Effector memory CD8-positive, alpha-beta T cell (primary cell): Measurements from ENCODE around the gene TBC1D22A.

ENCODE experiments used
- ATAC-seq: fragments of 150-1000 bp; cut with Tn5 transposase; replicated peaks from 2 replicates; pipeline ENCODE4 v1.10.0; 2021; ENCODE audit warnings: mild to moderate bottlenecking, moderate library complexity
- DNase-seq, 3 experiments: peaks; one replicate each; pipeline ENCODE4 v3.0.0; 2021
- H3K27ac Mint-ChIP-seq, 2 donors: one replicate each; pipeline ENCODE4 v1.8.0; 2022; ENCODE audit warnings: mild to moderate bottlenecking in 2 of 2, mixed read lengths in 2 of 2, moderate library complexity in 2 of 2
- H3K27me3 Mint-ChIP-seq, 2 donors: one replicate each; pipeline ENCODE4 v1.8.0; 2022; ENCODE audit warnings: mixed read lengths in 2 of 2
- H3K36me3 Mint-ChIP-seq: one replicate; pipeline ENCODE4 v1.8.0; 2022; ENCODE audit warnings: mild to moderate bottlenecking, moderate library complexity, mixed read lengths; ENCODE audit not compliant: insufficient read depth
- H3K4me1 Mint-ChIP-seq, 2 donors: one replicate each; pipeline ENCODE4 v1.8.0; 2022; ENCODE audit warnings: low read depth in 2 of 2, mixed read lengths in 2 of 2
- H3K4me3 Mint-ChIP-seq, 2 donors: one replicate each; pipeline ENCODE4 v1.8.0; 2022; ENCODE audit warnings: mild to moderate bottlenecking in 2 of 2, mixed read lengths in 2 of 2, moderate library complexity in 2 of 2
- H3K9me3 Mint-ChIP-seq, 2 donors: one replicate each; pipeline ENCODE4 v1.8.0; 2022; ENCODE audit warnings: mixed read lengths in 2 of 2

TBC1D22A gene

GRCh38 chr22:46997311-46997970, 235.0 kb downstream of the TBC1D22A start:
- ATAC-seq = no peak
- Mint-ChIP-seq H3K27ac (no peak overlapping the region), H3K4me3 (no peak overlapping the region), H3K9me3 (no peaks in the 10 kb centered on the region), H3K4me1 (peaks cover 13 to 21% of the 10 kb centered on the region in 2 donors), H3K36me3 (peaks cover 28% of the 10 kb centered on the region), H3K27me3 (no peaks in the 10 kb centered on the region)
- no peak for DNase-seq

DNA sequence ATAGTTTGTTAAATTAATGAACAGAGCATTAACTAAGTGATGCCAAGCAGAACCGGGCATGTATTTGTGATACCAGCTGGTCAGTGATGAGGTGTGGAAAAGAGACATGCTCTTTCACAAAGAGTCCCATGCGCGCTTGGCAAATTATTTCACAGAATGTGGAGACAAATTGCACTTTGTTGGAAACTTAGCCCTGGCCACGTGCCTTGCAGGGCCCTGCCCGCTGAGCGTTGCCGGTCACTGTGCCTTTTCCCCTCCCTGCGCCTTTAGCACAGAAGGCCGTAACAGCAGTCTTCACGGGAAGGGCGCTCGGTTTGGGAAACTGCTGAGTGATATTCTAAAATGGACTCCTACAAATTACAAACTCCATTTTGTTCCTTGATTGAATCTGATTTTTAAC, 235.9 kb downstream of the TBC1D22A start:
- DNase-seq = no peak
- Mint-ChIP-seq H3K27ac (peak overlapping the region in 1 of 2 donors; percentile 28), H3K4me3 (no peak overlapping the region), H3K4me1 (peaks cover 13 to 19% of the 10 kb centered on the region in 2 donors), H3K36me3 (peaks cover 30% of the 10 kb centered on the region), H3K27me3 (no peaks in the 10 kb centered on the region), H3K9me3 (no peaks in the 10 kb centered on the region)
- no peak for ATAC-seq

GRCh38 chr22:47000256-47000655, 237.8 kb downstream of the TBC1D22A start:
- no peak for ATAC-seq
- Mint-ChIP-seq H3K4me1 (peaks cover 13 to 18% of the 10 kb centered on the region in 2 donors), H3K36me3 (peaks cover 24% of the 10 kb centered on the region), H3K27ac (peak overlapping the region in 1 of 2 donors; percentile 44), H3K9me3 (no peaks in the 10 kb centered on the region), H3K27me3 (no peaks in the 10 kb centered on the region), H3K4me3 (peak overlapping the region in 1 of 2 donors; percentile 14)
- DNase-seq = no peak

GRCh38 chr22:47000888-47001287, 238.4 kb downstream of the TBC1D22A start:
- Mint-ChIP-seq H3K9me3 (no peaks in the 10 kb centered on the region), H3K36me3 (peaks cover 23% of the 10 kb centered on the region), H3K27me3 (no peaks in the 10 kb centered on the region), H3K4me1 (peaks cover 13 to 15% of the 10 kb centered on the region in 2 donors), H3K27ac (no peak overlapping the region), H3K4me3 (no peak overlapping the region)
- ATAC-seq (no peak), DNase-seq (no peak)

GRCh38 chr22:47001288-47001687, 238.8 kb downstream of the TBC1D22A start:
- no peak overlapping the region for H3K4me3 Mint-ChIP-seq
- no peak overlapping the region for H3K27ac Mint-ChIP-seq
- peaks cover 13 to 14% of the 10 kb centered on the region in 2 donors for H3K4me1 Mint-ChIP-seq
- H3K27me3 Mint-ChIP-seq = no peaks in the 10 kb centered on the region
- no peak for DNase-seq
- H3K36me3 Mint-ChIP-seq = peaks cover 21% of the 10 kb centered on the region
- ATAC-seq = no peak
- H3K9me3 Mint-ChIP-seq = no peaks in the 10 kb centered on the region

- H3K27ac Mint-ChIP-seq = no peak overlapping the region
- no peak for DNase-seq
- peaks cover 21% of the 10 kb centered on the region for H3K36me3 Mint-ChIP-seq
- H3K4me1 Mint-ChIP-seq = peaks cover 11 to 13% of the 10 kb centered on the region in 2 donors
- no peak for ATAC-seq
- no peaks in the 10 kb centered on the region for H3K9me3 Mint-ChIP-seq
- H3K4me3 Mint-ChIP-seq = no peak overlapping the region
- no peaks in the 10 kb centered on the region for H3K27me3 Mint-ChIP-seq
Measured at GRCh38 chr22:47002692-47003091, 240.2 kb downstream of the TBC1D22A start.

- DNase-seq = no peak
- ATAC-seq = no peak
- Mint-ChIP-seq H3K36me3 (peaks cover 7% of the 10 kb centered on the region), H3K4me1 (no peaks in the 10 kb centered on the region), H3K4me3 (no peak overlapping the region), H3K27me3 (no peaks in the 10 kb centered on the region), H3K9me3 (no peaks in the 10 kb centered on the region), H3K27ac (no peak overlapping the region)
Measured at GRCh38 chr22:47005506-47006408, 243.3 kb downstream of the TBC1D22A start.

GRCh38 chr22:47006433-47006832, 244.0 kb downstream of the TBC1D22A start:
- peaks cover 7% of the 10 kb centered on the region for H3K36me3 Mint-ChIP-seq
- no peak overlapping the region for H3K4me3 Mint-ChIP-seq
- H3K27ac Mint-ChIP-seq = no peak overlapping the region
- H3K27me3 Mint-ChIP-seq = no peaks in the 10 kb centered on the region
- ATAC-seq = no peak
- no peak for DNase-seq
- H3K4me1 Mint-ChIP-seq = no peaks in the 10 kb centered on the region
- no peaks in the 10 kb centered on the region for H3K9me3 Mint-ChIP-seq

DNA sequence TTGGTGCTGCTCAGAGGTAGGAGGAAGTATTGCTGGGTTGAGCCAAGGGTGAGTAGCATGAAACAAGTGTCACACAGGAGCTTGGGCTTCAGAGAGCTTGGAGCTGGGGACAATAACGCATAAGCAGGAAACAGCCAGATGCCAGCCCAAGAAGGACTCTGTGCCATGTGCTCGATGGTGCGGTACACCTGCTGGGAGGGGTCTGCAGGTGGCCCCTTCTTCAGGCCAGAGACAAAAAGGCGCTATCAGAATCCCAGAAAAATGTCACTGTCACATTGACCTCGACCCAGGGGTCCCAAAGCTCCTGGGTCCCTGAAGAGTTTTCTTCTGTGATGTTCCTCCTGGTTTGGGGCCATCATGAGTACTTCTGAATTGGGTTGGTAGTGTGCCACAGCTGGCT, 244.4 kb downstream of the TBC1D22A start:
- DNase-seq (no peak), ATAC-seq (no peak)
- Mint-ChIP-seq H3K27me3 (no peaks in the 10 kb centered on the region), H3K4me1 (no peaks in the 10 kb centered on the region), H3K36me3 (peaks cover 8% of the 10 kb centered on the region), H3K27ac (no peak overlapping the region), H3K9me3 (no peaks in the 10 kb centered on the region), H3K4me3 (no peak overlapping the region)

GRCh38 chr22:47007496-47007895, 245.0 kb downstream of the TBC1D22A start:
- Mint-ChIP-seq H3K9me3 (no peaks in the 10 kb centered on the region), H3K27me3 (no peaks in the 10 kb centered on the region), H3K36me3 (peaks cover 5% of the 10 kb centered on the region), H3K4me3 (no peak overlapping the region), H3K4me1 (peaks cover 3 to 4% of the 10 kb centered on the region in 2 donors), H3K27ac (no peak overlapping the region)
- DNase-seq = no peak
- ATAC-seq = no peak

DNA sequence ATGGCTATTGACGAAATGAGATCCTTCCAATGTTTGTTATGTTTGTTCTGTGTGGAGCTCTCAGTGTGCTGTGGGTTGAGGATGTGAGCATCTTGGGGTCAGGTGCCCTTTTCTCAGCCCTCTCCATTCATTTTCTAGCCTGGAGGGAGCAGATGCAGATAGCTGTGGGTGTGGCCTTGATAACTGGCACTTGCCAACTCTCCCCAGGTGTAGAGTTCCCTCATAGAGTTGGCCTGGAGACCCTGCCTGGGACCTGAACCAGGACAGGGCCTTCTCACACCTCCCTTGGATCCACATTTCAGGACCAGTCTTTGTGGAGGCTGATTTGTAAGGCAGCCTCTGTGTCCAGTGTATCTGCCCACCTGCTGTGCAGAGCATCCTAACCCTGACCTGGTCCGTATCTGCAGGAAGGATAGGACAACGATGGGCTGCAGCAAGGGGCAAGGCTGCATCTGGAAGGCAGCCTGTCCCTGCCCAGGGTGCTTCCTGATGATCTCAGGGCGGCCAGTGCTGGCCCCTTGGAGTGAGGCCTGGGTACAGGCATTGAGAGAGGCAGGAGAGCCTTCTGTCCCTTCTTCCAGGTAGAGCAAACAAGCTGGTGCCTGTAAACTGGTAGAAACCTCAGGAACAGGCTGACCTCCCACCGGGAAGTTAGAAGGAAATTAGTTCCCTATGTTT, 245.9 kb downstream of the TBC1D22A start:
- Mint-ChIP-seq H3K36me3 (peaks cover 3% of the 10 kb centered on the region), H3K4me1 (peaks cover 6 to 7% of the 10 kb centered on the region in 2 donors), H3K9me3 (no peaks in the 10 kb centered on the region), H3K27me3 (no peaks in the 10 kb centered on the region), H3K27ac (no peak overlapping the region), H3K4me3 (no peak overlapping the region)
- ATAC-seq (no peak), DNase-seq (no peak)

DNA sequence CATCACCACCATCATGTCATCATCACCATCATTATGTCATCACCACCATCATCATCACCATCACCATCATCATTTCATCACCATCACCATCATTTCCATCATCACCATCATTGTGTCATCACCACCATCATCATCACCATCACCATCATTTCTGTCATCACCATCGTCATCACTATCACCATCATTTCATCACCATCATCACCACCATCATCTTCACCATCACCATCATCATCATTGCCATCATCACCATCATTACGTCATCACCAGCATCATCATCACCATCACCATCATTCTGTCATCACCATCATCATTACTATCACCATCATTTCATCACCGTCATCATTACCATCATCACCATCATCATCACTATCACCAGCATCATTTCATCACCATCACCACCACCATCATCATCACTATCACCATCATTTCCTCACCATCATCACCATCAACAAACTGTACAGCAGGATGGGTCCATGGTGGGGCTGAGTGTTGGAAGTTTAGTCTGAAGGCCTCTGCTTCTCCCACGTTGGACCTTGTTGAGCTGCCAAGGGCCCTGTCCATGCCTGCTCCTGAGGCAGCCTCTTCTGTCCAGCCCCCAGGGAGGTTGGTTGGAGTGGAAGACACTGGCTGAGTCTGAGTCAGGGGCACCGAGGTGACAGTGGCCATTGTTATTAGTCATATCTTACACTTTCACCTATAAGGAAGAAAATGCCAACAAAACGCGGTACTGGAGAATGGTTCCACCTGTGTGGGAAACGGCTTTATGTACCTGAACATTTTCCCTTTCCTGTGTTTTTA, 247.1 kb downstream of the TBC1D22A start:
- Mint-ChIP-seq H3K27ac (no peak overlapping the region), H3K27me3 (no peaks in the 10 kb centered on the region), H3K36me3 (peaks cover 3% of the 10 kb centered on the region), H3K4me3 (no peak overlapping the region), H3K4me1 (peaks cover 6 to 9% of the 10 kb centered on the region in 2 donors), H3K9me3 (no peaks in the 10 kb centered on the region)
- no peak for ATAC-seq
- no peak for DNase-seq

GRCh38 chr22:47010211-47010610, 247.8 kb downstream of the TBC1D22A start:
- ATAC-seq (no peak), DNase-seq (no peak)
- Mint-ChIP-seq H3K4me1 (peaks cover 6 to 9% of the 10 kb centered on the region in 2 donors), H3K9me3 (no peaks in the 10 kb centered on the region), H3K27me3 (no peaks in the 10 kb centered on the region), H3K36me3 (peaks cover 3% of the 10 kb centered on the region), H3K4me3 (no peak overlapping the region), H3K27ac (no peak overlapping the region)
